ENCODE results near the gene KRT15.
"Not testable (repeated sequence)": the region's sequence is repeated elsewhere in the genome, so short reads cannot be mapped to it uniquely, and the experiment has no call there.

Gene KRT15

GRCh38 chr17:41542786-41543185 lies 24.1 kb upstream of the KRT15 start:
- DNase-seq, result not testable (repeated sequence)

- DNase-seq, result no peak
Measured at GRCh38 chr17:41542357-41542756, 23.7 kb upstream of the KRT15 start.

GRCh38 chr17:41540921-41541625 lies 22.4 kb upstream of the KRT15 start:
- no peak for DNase-seq

GRCh38 chr17:41539979-41540701 lies 21.4 kb upstream of the KRT15 start:
- no peak for DNase-seq

GRCh38 chr17:41539071-41539492 lies 20.4 kb upstream of the KRT15 start:
- DNase-seq, result no peak

- no peak for DNase-seq
Measured at GRCh38 chr17:41538565-41538991, 19.9 kb upstream of the KRT15 start.

GRCh38 chr17:41537990-41538389 lies 19.3 kb upstream of the KRT15 start:
- no peak for DNase-seq

GRCh38 chr17:41537614-41537954 lies 18.9 kb upstream of the KRT15 start:
- DNase-seq, result no peak

GRCh38 chr17:41536741-41537613 lies 18.3 kb upstream of the KRT15 start:
- DNase-seq, result no peak

GRCh38 chr17:41535764-41536481 lies 17.2 kb upstream of the KRT15 start:
- no peak for DNase-seq

GRCh38 chr17:41534899-41535546 lies 16.3 kb upstream of the KRT15 start:
- no peak for DNase-seq

- no peak for DNase-seq
Measured at GRCh38 chr17:41533613-41534012, 14.9 kb upstream of the KRT15 start.

GRCh38 chr17:41532947-41533570 lies 14.4 kb upstream of the KRT15 start:
- no peak for DNase-seq

GRCh38 chr17:41531993-41532392 lies 13.3 kb upstream of the KRT15 start:
- DNase-seq, result no peak

GRCh38 chr17:41530062-41531048 lies 11.7 kb upstream of the KRT15 start:
- DNase-seq, result no peak

- no peak for DNase-seq
Measured at GRCh38 chr17:41529491-41529915, 10.8 kb upstream of the KRT15 start.

GRCh38 chr17:41528959-41529353 lies 10.3 kb upstream of the KRT15 start:
- DNase-seq, result no peak

- no peak for DNase-seq
Measured at GRCh38 chr17:41527063-41528023, 8.7 kb upstream of the KRT15 start.

- DNase-seq, result no peak
Measured at GRCh38 chr17:41524261-41524660, 5.6 kb upstream of the KRT15 start.

All from activated CD4-positive, alpha-beta T cell treated with anti-CD3 and anti-CD28 coated beads, Interleukin-2, amount 50 U/mL, for 1 hour (primary cell).